ENCODE data around the gene TIMM8B.

TIMM8B gene

GRCh38 chr11:112044961-112045360 is 41.6 kb downstream of the TIMM8B start:
- Mint-ChIP-seq H3K4me1 (peaks cover 22% of the 10 kb centered on the region), H3K4me3 (no peak overlapping the region), H3K27ac (no peak overlapping the region), H3K9me3 (no peaks in the 10 kb centered on the region), H3K27me3 (no peaks in the 10 kb centered on the region), H3K36me3 (peaks cover 62% of the 10 kb centered on the region)
- no peak for ATAC-seq

GRCh38 chr11:112042961-112043304 is 43.6 kb downstream of the TIMM8B start:
- no peak overlapping the region for H3K4me3 Mint-ChIP-seq
- H3K27me3 Mint-ChIP-seq, result no peaks in the 10 kb centered on the region
- ATAC-seq, result no peak
- H3K4me1 Mint-ChIP-seq, result peaks cover 1% of the 10 kb centered on the region
- no peaks in the 10 kb centered on the region for H3K9me3 Mint-ChIP-seq
- H3K36me3 Mint-ChIP-seq, result peaks cover 55% of the 10 kb centered on the region
- H3K27ac Mint-ChIP-seq, result no peak overlapping the region

- Mint-ChIP-seq H3K4me3 (no peak overlapping the region), H3K27me3 (no peaks in the 10 kb centered on the region), H3K4me1 (no peaks in the 10 kb centered on the region), H3K36me3 (peaks cover 50% of the 10 kb centered on the region), H3K27ac (peak overlapping the region; percentile 30), H3K9me3 (no peaks in the 10 kb centered on the region)
- ATAC-seq, result no peak
These were observed 44.2 kb downstream of the TIMM8B start for GRCh38 chr11:112042161-112042960.

GRCh38 chr11:112037527-112037926 is 49.0 kb downstream of the TIMM8B start:
- no peaks in the 10 kb centered on the region for H3K27me3 Mint-ChIP-seq

More at GRCh38 chr11:112037527-112037926, 49.0 kb downstream of the TIMM8B start:
- Mint-ChIP-seq H3K9me3 (no peaks in the 10 kb centered on the region), H3K36me3 (peaks cover 49% of the 10 kb centered on the region), H3K4me3 (no peak overlapping the region), H3K4me1 (no peaks in the 10 kb centered on the region), H3K27ac (no peak overlapping the region)
- no peak for ATAC-seq

All from stimulated activated memory B cell treated with anti-CD40 and anti-IgM and Interleukin-4, amounts not matched to agents 10 μg/mL and 1 μg/mL and 100 μg/mL, for 72 hours (primary cell).